ENCODE data around the gene AMN. TPM values are rescaled to one million over a fixed set of nuclear protein-coding genes. Genes with fewer than 3 reads are reported as not detected.

The AMN gene
- total RNA-seq, 1 donor from 2014 or later, result 11.8 TPM

DNA sequence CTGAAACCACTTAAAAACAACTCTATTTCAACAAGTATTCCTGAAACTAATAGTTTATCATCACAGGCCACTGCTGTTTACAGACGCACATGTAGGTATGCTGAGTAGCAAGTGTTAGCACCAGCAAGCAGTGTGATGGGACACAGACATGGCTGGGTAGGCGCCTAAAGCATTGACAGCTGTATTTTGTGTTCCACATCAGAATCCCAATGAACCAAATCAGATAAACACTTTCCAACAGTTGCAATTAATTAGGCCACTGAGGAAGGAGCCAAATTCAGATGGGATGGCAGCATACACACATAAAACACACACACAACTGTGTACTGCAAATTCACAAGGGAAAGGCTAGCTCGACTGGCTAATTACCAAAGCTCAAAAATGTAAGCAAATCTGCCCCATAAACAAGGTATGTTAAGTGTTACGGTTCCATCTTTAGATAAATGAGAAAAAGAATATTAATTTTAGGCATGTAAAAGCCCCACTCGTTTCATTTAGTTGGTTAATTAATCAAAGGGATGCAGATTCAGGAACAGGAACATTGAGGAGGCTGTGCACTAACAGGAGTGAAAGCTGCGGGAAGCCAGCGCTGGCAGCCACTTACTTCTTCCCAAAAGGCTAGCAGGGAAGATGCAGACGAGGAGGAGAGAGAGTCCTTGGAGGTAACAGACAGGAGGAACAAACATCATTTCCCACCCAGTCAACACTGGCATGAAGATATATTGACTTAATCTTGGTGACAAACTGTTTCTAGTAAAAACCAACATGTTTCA lies 33.4 kb downstream of the AMN start:
- H3K4me1 ChIP-seq, result no peaks in the 10 kb centered on the region
- DNase-seq (ENCODE audit: extremely low spot score in 2 of 2), result no peak
- H3K36me3 ChIP-seq, result peaks cover 0 to 86% of the 10 kb centered on the region in 2 donors
- no peak for TF ChIP-seq POLR2A (IDR thresholded peaks at IDR 0.05)
- no peak for TF ChIP-seq POLR2AphosphoS5 (IDR thresholded peaks at IDR 0.05; ENCODE audit: insufficient read depth in 1 of 2, low read depth in 1 of 2)
- no peak for TF ChIP-seq CTCF (IDR thresholded peaks at IDR 0.05)
- H3K27ac ChIP-seq, result no peak overlapping the region
- H3K9me3 ChIP-seq, result no peaks in the 10 kb centered on the region
- intact Hi-C loops (cut with DNase I), result no loop called here
- H3K27me3 ChIP-seq, result no peaks in the 10 kb centered on the region
- H3K4me3 ChIP-seq, result no peak overlapping the region

DNA sequence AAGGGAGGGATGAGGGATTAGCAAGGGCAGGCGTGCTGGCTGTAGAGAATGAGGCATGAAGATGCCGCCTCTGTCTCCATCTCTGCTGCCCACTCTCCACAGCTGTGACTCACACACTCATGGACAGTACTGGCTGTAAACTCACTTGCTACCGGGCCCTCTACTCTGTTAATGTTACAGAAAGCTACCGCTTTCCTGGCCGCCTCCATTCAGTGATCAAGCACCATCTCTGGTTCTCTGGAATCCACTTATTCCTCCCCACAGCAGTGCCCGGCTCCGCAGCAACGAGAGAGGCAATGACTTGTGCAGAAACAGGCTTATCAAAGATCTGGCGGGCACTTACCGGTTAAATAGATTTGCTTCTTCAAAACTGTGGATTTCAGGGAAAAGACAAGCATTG lies 34.8 kb downstream of the AMN start:
- no peak overlapping the region for H3K27ac ChIP-seq
- no peak for DNase-seq (ENCODE audit: extremely low spot score in 2 of 2)
- peaks cover 0 to 89% of the 10 kb centered on the region in 2 donors for H3K36me3 ChIP-seq
- TF ChIP-seq CTCF (IDR thresholded peaks at IDR 0.05), result no peak
- no peak for TF ChIP-seq POLR2AphosphoS5 (IDR thresholded peaks at IDR 0.05; ENCODE audit: insufficient read depth in 1 of 2, low read depth in 1 of 2)
- TF ChIP-seq POLR2A (IDR thresholded peaks at IDR 0.05), result no peak
- intact Hi-C loops (cut with DNase I), result no loop called here
- H3K27me3 ChIP-seq, result no peaks in the 10 kb centered on the region
- no peak overlapping the region for H3K4me3 ChIP-seq
- H3K4me1 ChIP-seq, result no peaks in the 10 kb centered on the region
- no peaks in the 10 kb centered on the region for H3K9me3 ChIP-seq

GRCh38 chr14:102958461-102958860 lies 36.0 kb downstream of the AMN start:
- no peak for DNase-seq (ENCODE audit: extremely low spot score in 2 of 2)
- no peak overlapping the region for H3K4me3 ChIP-seq
- peaks cover 0 to 87% of the 10 kb centered on the region in 2 donors for H3K36me3 ChIP-seq
- H3K27me3 ChIP-seq, result no peaks in the 10 kb centered on the region
- TF ChIP-seq POLR2AphosphoS5 (IDR thresholded peaks at IDR 0.05; ENCODE audit: insufficient read depth in 1 of 2, low read depth in 1 of 2) (no peak), POLR2A (IDR thresholded peaks at IDR 0.05) (no peak), CTCF (IDR thresholded peaks at IDR 0.05) (no peak)
- no peaks in the 10 kb centered on the region for H3K9me3 ChIP-seq
- intact Hi-C loops (cut with DNase I), result no loop called here
- no peak overlapping the region for H3K27ac ChIP-seq
- H3K4me1 ChIP-seq, result no peaks in the 10 kb centered on the region

DNA sequence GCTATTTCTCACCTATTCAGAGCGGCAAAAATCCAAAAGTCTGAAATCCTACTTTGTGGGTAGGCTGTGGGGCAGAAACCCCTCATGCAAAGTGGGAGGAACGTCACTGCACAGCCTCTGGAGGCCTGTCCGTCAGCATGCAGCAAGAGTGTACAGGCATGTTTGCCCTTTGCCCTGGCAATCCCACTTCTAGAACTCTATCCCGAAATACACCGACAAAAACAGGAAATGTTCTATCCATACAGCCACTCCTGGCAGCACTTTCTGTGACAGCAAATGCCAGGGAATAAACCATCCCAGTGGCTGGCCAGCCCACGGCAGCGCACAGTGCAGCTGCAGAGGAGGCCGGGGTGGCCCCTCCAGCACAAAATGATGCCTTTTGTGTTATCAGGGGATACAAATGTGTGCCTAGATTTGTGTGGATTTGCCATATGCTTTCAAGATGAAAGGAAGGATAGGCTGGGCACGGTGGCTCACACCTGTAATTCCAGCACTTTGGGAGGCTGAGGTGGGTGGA lies 39.7 kb downstream of the AMN start:
- Histone ChIP-seq H3K36me3 (peaks cover 4 to 93% of the 10 kb centered on the region in 2 donors), H3K27ac (no peak overlapping the region), H3K9me3 (no peaks in the 10 kb centered on the region), H3K27me3 (no peaks in the 10 kb centered on the region), H3K4me1 (no peaks in the 10 kb centered on the region), H3K4me3 (no peak overlapping the region)
- TF ChIP-seq CTCF (IDR thresholded peaks at IDR 0.05), result no peak
- TF ChIP-seq POLR2AphosphoS5 (IDR thresholded peaks at IDR 0.05; ENCODE audit: insufficient read depth in 1 of 2, low read depth in 1 of 2), result no peak
- TF ChIP-seq POLR2A (IDR thresholded peaks at IDR 0.05), result no peak
- no peak for DNase-seq (ENCODE audit: extremely low spot score in 2 of 2)
- intact Hi-C loops (cut with DNase I), result no loop called here

DNA sequence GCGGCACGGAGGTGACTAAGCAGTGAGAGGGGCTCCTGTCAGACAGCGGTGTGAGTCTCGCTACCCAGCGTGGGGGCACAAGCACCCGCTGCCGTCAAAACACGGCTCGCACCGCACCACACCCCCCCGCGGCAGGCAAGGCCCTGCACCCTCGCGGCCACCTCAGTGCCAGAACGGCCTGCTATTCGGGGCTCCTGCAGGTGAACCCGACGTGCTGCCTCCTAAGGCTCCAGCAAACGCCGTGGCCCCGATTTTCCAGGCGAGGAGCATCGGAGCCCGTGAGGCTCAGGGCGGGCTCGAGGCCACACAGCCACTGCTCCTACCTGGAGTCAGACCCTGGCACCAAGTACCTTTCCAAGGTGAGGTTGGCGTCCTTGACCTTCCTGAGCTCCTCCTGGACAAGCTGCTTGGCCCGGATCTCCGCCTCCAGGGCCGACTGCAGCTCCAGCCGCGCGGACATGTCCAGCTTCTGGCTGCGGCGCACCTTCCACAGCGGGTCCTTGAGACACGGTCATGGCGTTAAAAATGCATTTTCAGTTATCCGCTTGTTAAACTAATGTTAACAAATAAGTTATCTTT lies 41.8 kb downstream of the AMN start:
- intact Hi-C loops (cut with DNase I), result no loop called here
- no peak for TF ChIP-seq POLR2A (IDR thresholded peaks at IDR 0.05)
- peaks cover 4 to 93% of the 10 kb centered on the region in 2 donors for H3K36me3 ChIP-seq

More for the DNA sequence above, 41.8 kb downstream of the AMN start:
- Histone ChIP-seq H3K9me3 (no peaks in the 10 kb centered on the region), H3K27ac (no peak overlapping the region), H3K4me3 (no peak overlapping the region), H3K4me1 (no peaks in the 10 kb centered on the region), H3K27me3 (no peaks in the 10 kb centered on the region)
- no peak for DNase-seq (ENCODE audit: extremely low spot score in 2 of 2)
